Measurements from ENCODE around the gene OR52D1. TPM values are rescaled to one million over a fixed set of nuclear protein-coding genes. Genes with fewer than 3 reads are reported as not detected.

OR52D1 gene
- total RNA-seq, 1 donor from 2014 or later, result not detected

DNA sequence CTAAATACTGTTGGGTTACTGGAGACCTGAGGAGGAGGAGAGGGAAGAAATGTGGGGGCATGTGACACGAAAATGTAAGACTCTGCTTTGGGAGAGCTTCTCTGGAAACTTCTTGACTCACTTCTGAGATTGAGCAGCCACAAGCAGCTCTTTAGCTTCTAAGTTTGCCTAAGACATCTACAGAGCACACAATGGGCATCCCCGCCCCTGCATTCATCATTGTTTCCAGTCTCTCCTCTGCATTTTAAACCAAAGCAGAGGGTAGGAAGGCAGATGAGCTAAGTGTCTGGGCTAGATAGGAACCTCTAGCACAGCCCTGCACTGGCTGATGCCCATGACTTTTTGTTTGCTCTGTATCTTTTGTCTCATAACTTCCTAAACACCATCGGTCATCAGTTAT, 2.1 kb upstream of the OR52D1 start:
- no peaks in the 10 kb centered on the region for H3K4me1 Mint-ChIP-seq (ENCODE audit: low read depth)
- H3K9me3 Mint-ChIP-seq (ENCODE audit: low read depth), result no peaks in the 10 kb centered on the region
- no peak overlapping the region for H3K4me3 Mint-ChIP-seq (ENCODE audit: low read depth)
- no peaks in the 10 kb centered on the region for H3K36me3 Mint-ChIP-seq (ENCODE audit: insufficient read depth)
- no peak overlapping the region for H3K27ac Mint-ChIP-seq
- no peak for DNase-seq (ENCODE audit: low spot score, unreplicated experiment)
- H3K27me3 Mint-ChIP-seq, result no peaks in the 10 kb centered on the region
- TF ChIP-seq CTCF (IDR thresholded peaks at IDR 0.05; ENCODE audit: unreplicated experiment), result no peak

- no peak for DNase-seq (ENCODE audit: low spot score, unreplicated experiment)
- no peak overlapping the region for H3K4me3 Mint-ChIP-seq (ENCODE audit: low read depth)
- no peaks in the 10 kb centered on the region for H3K27me3 Mint-ChIP-seq
- TF ChIP-seq CTCF (IDR thresholded peaks at IDR 0.05; ENCODE audit: unreplicated experiment), result no peak
- H3K27ac Mint-ChIP-seq, result no peak overlapping the region
- no peaks in the 10 kb centered on the region for H3K9me3 Mint-ChIP-seq (ENCODE audit: low read depth)
- H3K4me1 Mint-ChIP-seq (ENCODE audit: low read depth), result no peaks in the 10 kb centered on the region
- H3K36me3 Mint-ChIP-seq (ENCODE audit: insufficient read depth), result no peaks in the 10 kb centered on the region
Observed at GRCh38 chr11:5488798-5489399, 414 bp downstream of the OR52D1 start.

GRCh38 chr11:5489576-5490357, 1.3 kb downstream of the OR52D1 start:
- H3K4me1 Mint-ChIP-seq (ENCODE audit: low read depth), result no peaks in the 10 kb centered on the region
- H3K27ac Mint-ChIP-seq, result no peak overlapping the region
- no peaks in the 10 kb centered on the region for H3K27me3 Mint-ChIP-seq
- no peak overlapping the region for H3K4me3 Mint-ChIP-seq (ENCODE audit: low read depth)
- H3K36me3 Mint-ChIP-seq (ENCODE audit: insufficient read depth), result no peaks in the 10 kb centered on the region
- H3K9me3 Mint-ChIP-seq (ENCODE audit: low read depth), result no peaks in the 10 kb centered on the region
- TF ChIP-seq CTCF (IDR thresholded peaks at IDR 0.05; ENCODE audit: unreplicated experiment), result no peak
- DNase-seq (ENCODE audit: low spot score, unreplicated experiment), result no peak

- no peak overlapping the region for H3K4me3 Mint-ChIP-seq (ENCODE audit: low read depth)
- no peak overlapping the region for H3K27ac Mint-ChIP-seq
- H3K9me3 Mint-ChIP-seq (ENCODE audit: low read depth), result no peaks in the 10 kb centered on the region
- H3K27me3 Mint-ChIP-seq, result no peaks in the 10 kb centered on the region
- no peaks in the 10 kb centered on the region for H3K4me1 Mint-ChIP-seq (ENCODE audit: low read depth)
- DNase-seq (ENCODE audit: low spot score, unreplicated experiment), result no peak
- H3K36me3 Mint-ChIP-seq (ENCODE audit: insufficient read depth), result no peaks in the 10 kb centered on the region
- TF ChIP-seq CTCF (IDR thresholded peaks at IDR 0.05; ENCODE audit: unreplicated experiment), result no peak
Observed at GRCh38 chr11:5499671-5500070, 11.2 kb downstream of the OR52D1 start.

GRCh38 chr11:5500393-5500801, 11.9 kb downstream of the OR52D1 start:
- no peaks in the 10 kb centered on the region for H3K27me3 Mint-ChIP-seq
- H3K9me3 Mint-ChIP-seq (ENCODE audit: low read depth), result no peaks in the 10 kb centered on the region
- no peak overlapping the region for H3K27ac Mint-ChIP-seq
- H3K4me3 Mint-ChIP-seq (ENCODE audit: low read depth), result no peak overlapping the region
- no peak for DNase-seq (ENCODE audit: low spot score, unreplicated experiment)
- H3K4me1 Mint-ChIP-seq (ENCODE audit: low read depth), result no peaks in the 10 kb centered on the region
- TF ChIP-seq CTCF (IDR thresholded peaks at IDR 0.05; ENCODE audit: unreplicated experiment), result no peak
- H3K36me3 Mint-ChIP-seq (ENCODE audit: insufficient read depth), result no peaks in the 10 kb centered on the region

Measured in progenitor cell of endocrine pancreas (in vitro differentiated cells).